ENCODE measurements around the gene VPS4B. TPM values are rescaled to one million over a fixed set of nuclear protein-coding genes. Genes with fewer than 3 reads are reported as not detected.

Gene VPS4B
- total RNA-seq (2014; rRNA removed; shearing (Covaris generic)) (42.4 and 45.5 TPM in 2 replicates), polyA plus RNA-seq (2016; fragmentation: Nextera tagmentation; extraction: Ambion mirVana) (43.3 and 49.2 TPM in 2 replicates)

DNA sequence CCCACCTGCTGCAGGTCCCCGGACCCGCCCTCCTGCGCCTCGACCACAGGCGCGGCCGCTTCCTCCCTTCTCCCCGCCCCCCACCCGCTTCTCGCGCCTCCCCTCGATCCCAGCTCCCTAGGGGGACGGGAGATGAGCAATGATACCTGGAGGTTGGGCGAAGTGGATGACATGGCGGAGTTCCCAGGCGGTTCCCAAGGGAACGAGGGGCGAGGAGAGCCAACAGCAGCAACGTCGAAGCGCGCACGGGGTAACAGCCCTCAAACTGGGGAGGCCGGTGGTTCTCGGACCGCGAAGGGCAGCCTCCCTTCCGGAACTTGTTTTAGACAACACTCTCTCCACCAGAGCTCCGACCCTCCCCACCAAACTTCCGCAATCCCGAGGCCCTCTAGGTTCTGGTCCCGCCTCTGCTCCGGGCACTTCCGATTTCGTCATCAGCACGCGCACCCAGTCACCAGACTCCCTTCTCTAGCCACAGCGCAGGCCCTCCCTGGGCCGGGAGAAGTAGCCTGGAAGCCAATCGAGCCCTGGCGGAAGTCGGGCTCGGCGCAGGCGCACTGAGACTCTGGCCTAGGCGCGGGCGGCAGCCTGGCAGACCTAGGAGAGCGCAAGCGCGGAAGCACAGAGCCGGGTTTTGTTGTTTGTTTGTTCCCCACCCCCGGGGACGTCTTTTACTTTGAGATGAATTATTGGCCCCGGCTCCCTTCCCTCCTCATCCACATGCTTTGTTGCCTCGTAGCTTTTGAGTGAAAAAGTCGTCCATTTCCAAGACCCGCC lies at the start of gene VPS4B:
VPS4B (minus strand) TSS at position 390 of the 777 bp plus-strand sequence; CDS start at position 173, 217 bp downstream.
- no peaks in the 10 kb centered on the region for H3K9me2 ChIP-seq (ENCODE audit: insufficient read depth)
- H3K4me3 ChIP-seq: peak within 1 kb of the TSS; percentile 93
- in situ Hi-C loops (cut with MboI): no loop called here
- WGBS, 2 experiments (ENCODE audit: low coverage in 1 of 2, low lambda C conversion rate in 2 of 2, missing lambda C conversion rate in 2 of 2): 1 to 3% methylated on average over 46 to 58 of the region's 58 CpGs
- no peak for TF ChIP-seq EZH2 (IDR thresholded peaks at IDR 0.05; ENCODE audit: insufficient read depth, poor library complexity, severe bottlenecking)
- TF ChIP-seq EZH2phosphoT487 (IDR thresholded peaks at IDR 0.05; ENCODE audit: insufficient read depth, low read depth): no peak
- peak within 1 kb of the TSS; percentile 95 for H3K9ac ChIP-seq
- DNase-seq: peak; percentile 99
- peaks cover 10% of the 10 kb centered on the region for H3K4me1 ChIP-seq (ENCODE audit: insufficient read depth)
- H3K36me3 ChIP-seq (ENCODE audit: low read depth): peaks cover 13% of the 10 kb centered on the region; the same call in 1 of the 2 replicates
- H3K79me2 ChIP-seq (ENCODE audit: insufficient read depth): peaks cover 48% of the 10 kb centered on the region
- no peaks in the 10 kb centered on the region for H3K9me3 ChIP-seq (ENCODE audit: low read depth)
- H4K20me1 ChIP-seq (ENCODE audit: insufficient read depth): no peaks in the 10 kb centered on the region
- no peaks in the 10 kb centered on the region for H3K27me3 ChIP-seq (replicated peaks; ENCODE audit: insufficient read depth)
- no peaks in the 10 kb centered on the region for H3F3A ChIP-seq (ENCODE audit: insufficient read depth)
- H2AFZ ChIP-seq: peak within 1 kb of the TSS; percentile 90
- peak within 1 kb of the TSS; percentile 93 for H3K27ac ChIP-seq
- H3K4me2 ChIP-seq (ENCODE audit: unreplicated experiment): peak within 1 kb of the TSS; percentile 92

DNA sequence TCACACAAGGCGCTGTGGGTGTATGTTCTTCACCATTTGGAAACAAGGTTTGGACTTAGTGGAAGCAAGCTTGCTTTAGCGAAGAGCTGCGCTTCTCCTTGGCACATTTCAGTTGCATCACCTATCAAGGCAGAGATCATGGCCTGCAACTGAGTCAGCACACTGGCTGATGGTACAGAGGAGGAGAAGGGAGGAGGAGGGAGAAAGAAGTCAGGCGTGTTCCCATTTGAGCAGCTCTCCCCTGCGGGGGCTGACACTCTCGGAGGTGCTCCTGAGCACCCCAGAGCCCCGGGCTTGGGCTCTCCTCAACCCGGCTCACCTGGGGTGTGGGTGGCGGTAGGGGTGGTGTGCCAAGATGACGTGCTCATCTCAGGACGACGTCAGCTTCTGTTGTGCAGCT lies 48.5 kb upstream of the VPS4B start:
- Histone ChIP-seq H3K79me2 (ENCODE audit: insufficient read depth) (no peaks in the 10 kb centered on the region), H3K36me3 (ENCODE audit: low read depth) (no peaks in the 10 kb centered on the region), H3K9ac (no peak overlapping the region), H3K9me3 (ENCODE audit: low read depth) (no peaks in the 10 kb centered on the region), H3K9me2 (ENCODE audit: insufficient read depth) (no peaks in the 10 kb centered on the region), H2AFZ (no peak overlapping the region), H3K4me2 (ENCODE audit: unreplicated experiment) (no peak overlapping the region), H4K20me1 (ENCODE audit: insufficient read depth) (no peaks in the 10 kb centered on the region), H3K27me3 (replicated peaks; ENCODE audit: insufficient read depth) (no peaks in the 10 kb centered on the region), H3K4me1 (ENCODE audit: insufficient read depth) (no peaks in the 10 kb centered on the region), H3F3A (ENCODE audit: insufficient read depth) (no peaks in the 10 kb centered on the region), H3K27ac (no peak overlapping the region), H3K4me3 (no peak overlapping the region)
- 70 to 71% methylated on average over 11 to 12 of the region's 12 CpGs for WGBS, 2 experiments (ENCODE audit: low coverage in 1 of 2, low lambda C conversion rate in 2 of 2, missing lambda C conversion rate in 2 of 2)
- in situ Hi-C loops (cut with MboI): no loop called here
- TF ChIP-seq EZH2phosphoT487 (IDR thresholded peaks at IDR 0.05; ENCODE audit: insufficient read depth, low read depth) (no peak), EZH2 (IDR thresholded peaks at IDR 0.05; ENCODE audit: insufficient read depth, poor library complexity, severe bottlenecking) (no peak)
- DNase-seq: no peak

DNA sequence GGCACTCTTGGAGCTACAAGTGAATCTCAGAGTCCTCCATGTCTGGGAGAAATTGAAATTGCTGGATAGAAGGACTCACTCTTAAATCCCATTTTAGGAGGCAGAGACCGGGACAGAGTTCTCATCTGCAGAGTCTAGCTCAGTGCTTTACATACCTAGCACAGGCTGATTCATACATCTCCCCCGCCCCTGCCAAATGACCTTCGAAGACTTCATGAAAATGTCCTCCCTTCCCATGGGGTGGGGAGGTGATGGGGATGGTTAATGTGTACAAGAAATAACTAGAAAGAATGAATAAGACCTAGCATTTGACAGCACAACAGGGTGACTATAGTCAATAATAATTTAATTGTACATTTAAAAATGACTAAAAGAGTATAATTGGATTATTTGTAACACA lies 46.3 kb upstream of the VPS4B start:
- no peak for DNase-seq
- H4K20me1 ChIP-seq (ENCODE audit: insufficient read depth): no peaks in the 10 kb centered on the region
- no peak overlapping the region for H3K4me3 ChIP-seq
- no peak overlapping the region for H3K9ac ChIP-seq
- in situ Hi-C loops (cut with MboI): no loop called here
- no peaks in the 10 kb centered on the region for H3K9me3 ChIP-seq (ENCODE audit: low read depth)
- H3K9me2 ChIP-seq (ENCODE audit: insufficient read depth): no peaks in the 10 kb centered on the region
- no peaks in the 10 kb centered on the region for H3K36me3 ChIP-seq (ENCODE audit: low read depth)
- H3K27me3 ChIP-seq (replicated peaks; ENCODE audit: insufficient read depth): peaks cover 10% of the 10 kb centered on the region; the same call in 1 of the 2 replicates
- no peak overlapping the region for H2AFZ ChIP-seq
- no peak overlapping the region for H3K4me2 ChIP-seq (ENCODE audit: unreplicated experiment)
- TF ChIP-seq EZH2 (IDR thresholded peaks at IDR 0.05; ENCODE audit: insufficient read depth, poor library complexity, severe bottlenecking) (no peak), EZH2phosphoT487 (IDR thresholded peaks at IDR 0.05; ENCODE audit: insufficient read depth, low read depth) (no peak)
- no peaks in the 10 kb centered on the region for H3K79me2 ChIP-seq (ENCODE audit: insufficient read depth)
- no peaks in the 10 kb centered on the region for H3K4me1 ChIP-seq (ENCODE audit: insufficient read depth)
- no peak overlapping the region for H3K27ac ChIP-seq
- 93 to 96% methylated on average over 3 of the region's 3 CpGs for WGBS, 2 experiments (ENCODE audit: low coverage in 1 of 2, low lambda C conversion rate in 2 of 2, missing lambda C conversion rate in 2 of 2)
- H3F3A ChIP-seq (ENCODE audit: insufficient read depth): no peaks in the 10 kb centered on the region

DNA sequence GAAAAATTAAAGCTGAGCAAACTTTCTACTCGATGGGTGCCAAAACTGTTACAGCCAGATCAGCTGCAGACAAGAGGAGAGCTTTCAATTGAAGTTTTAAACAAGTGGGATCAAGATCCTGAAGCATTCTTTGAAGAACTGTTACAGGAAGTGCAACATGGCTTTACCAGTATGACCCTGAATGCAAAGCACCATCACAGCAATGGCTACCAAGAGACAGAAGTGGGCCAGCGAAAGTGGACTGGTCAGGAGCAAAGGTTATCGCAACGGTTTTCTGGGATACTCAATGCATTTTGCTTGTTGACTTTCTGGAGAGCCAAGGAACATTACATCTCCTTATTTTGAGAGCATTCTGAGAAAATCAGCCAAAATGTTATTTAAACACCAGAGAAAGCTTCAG lies 45.4 kb upstream of the VPS4B start:
- in situ Hi-C loops (cut with MboI): no loop called here
- Histone ChIP-seq H4K20me1 (ENCODE audit: insufficient read depth) (no peaks in the 10 kb centered on the region), H3K4me2 (ENCODE audit: unreplicated experiment) (no peak overlapping the region), H3K9me3 (ENCODE audit: low read depth) (no peaks in the 10 kb centered on the region), H3K79me2 (ENCODE audit: insufficient read depth) (no peaks in the 10 kb centered on the region), H3K9ac (no peak overlapping the region), H3K27me3 (replicated peaks; ENCODE audit: insufficient read depth) (peaks cover 10% of the 10 kb centered on the region; the same call in 1 of the 2 replicates), H3K9me2 (ENCODE audit: insufficient read depth) (no peaks in the 10 kb centered on the region), H3K27ac (no peak overlapping the region), H3K4me1 (ENCODE audit: insufficient read depth) (no peaks in the 10 kb centered on the region), H3K4me3 (no peak overlapping the region), H3K36me3 (ENCODE audit: low read depth) (no peaks in the 10 kb centered on the region), H3F3A (ENCODE audit: insufficient read depth) (no peaks in the 10 kb centered on the region), H2AFZ (no peak overlapping the region)
- TF ChIP-seq EZH2 (IDR thresholded peaks at IDR 0.05; ENCODE audit: insufficient read depth, poor library complexity, severe bottlenecking) (no peak), EZH2phosphoT487 (IDR thresholded peaks at IDR 0.05; ENCODE audit: insufficient read depth, low read depth) (no peak)
- no peak for DNase-seq
- WGBS, 2 experiments (ENCODE audit: low coverage in 1 of 2, low lambda C conversion rate in 2 of 2, missing lambda C conversion rate in 2 of 2): 79 to 80% methylated on average over 4 of the region's 4 CpGs
